Measurements from ENCODE around the gene ZNF599. TPM values are rescaled to one million over a fixed set of nuclear protein-coding genes. Genes with fewer than 3 reads are reported as not detected.

ZNF599 gene
- total RNA-seq, 1 experiment from 2014 or later: 4.9 TPM

DNA sequence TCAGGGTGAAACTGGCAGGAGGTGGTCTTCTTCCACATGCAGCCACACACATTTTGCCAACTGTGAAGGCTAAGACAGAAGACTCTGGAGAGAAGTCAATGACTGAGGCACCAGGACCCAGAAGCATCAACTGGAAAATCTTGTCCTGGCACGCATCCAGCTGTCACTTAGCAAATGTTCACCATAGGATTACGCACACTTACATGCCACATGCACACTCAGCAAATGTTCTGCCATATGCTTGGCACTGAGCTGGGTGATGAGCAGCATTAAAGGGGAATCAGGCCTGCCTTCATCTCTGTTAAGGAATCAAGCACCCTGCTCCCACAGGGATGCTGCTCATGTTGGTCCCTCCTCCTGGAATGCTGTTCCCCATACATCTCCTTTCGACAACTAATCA is 5.1 kb downstream of the ZNF599 start:
- H3K4me3 ChIP-seq: no peak overlapping the region
- no peaks in the 10 kb centered on the region for H3K27me3 ChIP-seq
- H3K36me3 ChIP-seq: peaks cover 49% of the 10 kb centered on the region
- DNase-seq: no peak
- peaks cover 14% of the 10 kb centered on the region; the same call in 1 of the 2 replicates for H3K9me3 ChIP-seq

DNA sequence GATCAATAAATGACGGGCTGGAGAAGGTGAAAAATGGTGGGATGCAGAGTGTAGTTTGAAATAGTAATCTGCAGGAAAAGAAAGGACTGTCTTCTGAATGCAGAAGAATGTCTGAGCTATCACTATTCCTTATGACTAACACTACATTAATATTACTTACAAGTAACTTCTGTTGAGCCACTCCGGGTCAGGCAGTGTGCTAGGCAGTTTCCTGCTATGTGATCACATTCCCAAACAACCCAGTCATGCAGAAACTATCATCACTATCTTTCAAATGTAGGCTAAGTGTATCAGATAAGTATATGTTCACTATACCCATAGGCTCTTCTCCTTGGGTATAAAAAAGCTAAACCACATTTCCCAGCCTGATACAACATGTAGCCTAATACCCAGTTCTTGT is 6.6 kb downstream of the ZNF599 start:
- H3K27me3 ChIP-seq: no peaks in the 10 kb centered on the region
- peaks cover 45% of the 10 kb centered on the region for H3K36me3 ChIP-seq
- H3K9me3 ChIP-seq: peaks cover 23% of the 10 kb centered on the region
- H3K4me3 ChIP-seq: no peak overlapping the region
- DNase-seq: no peak

DNA sequence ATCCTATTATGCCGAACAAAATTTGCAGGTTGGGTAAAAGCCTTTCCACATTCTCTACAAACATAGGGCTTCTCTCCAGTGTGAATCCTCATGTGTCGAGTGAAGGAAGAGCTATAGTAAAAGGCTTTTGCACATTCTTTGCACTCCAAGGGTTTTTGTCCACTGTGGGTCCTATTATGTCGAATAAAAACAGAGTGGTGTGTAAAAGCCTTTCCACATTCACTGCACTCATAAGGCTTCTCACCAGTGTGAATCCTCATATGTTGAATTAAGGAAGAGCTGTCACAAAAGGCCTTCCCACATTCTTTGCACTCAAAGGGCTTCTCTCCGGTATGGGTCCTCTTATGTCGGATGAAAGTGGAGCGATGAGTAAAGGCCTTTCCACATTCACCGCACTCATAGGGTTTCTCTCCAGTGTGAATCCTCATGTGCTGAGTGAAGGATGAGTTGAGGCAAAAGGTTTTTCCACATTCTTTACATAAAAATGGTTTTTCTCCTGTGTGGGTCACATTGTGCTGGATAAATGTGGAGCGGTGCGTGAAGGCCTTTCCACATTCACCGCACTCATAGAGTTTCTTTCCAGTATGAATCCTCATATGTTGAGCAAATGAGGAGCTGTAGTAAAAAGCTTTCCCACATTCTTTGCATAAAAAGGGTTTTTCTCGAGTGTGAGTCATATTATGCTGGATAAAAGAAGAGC is 13.6 kb downstream of the ZNF599 start:
- H3K36me3 ChIP-seq: peaks cover 23% of the 10 kb centered on the region
- H3K27me3 ChIP-seq: no peaks in the 10 kb centered on the region
- peaks cover 72% of the 10 kb centered on the region for H3K9me3 ChIP-seq
- no peak overlapping the region for H3K4me3 ChIP-seq
- DNase-seq: no peak

DNA sequence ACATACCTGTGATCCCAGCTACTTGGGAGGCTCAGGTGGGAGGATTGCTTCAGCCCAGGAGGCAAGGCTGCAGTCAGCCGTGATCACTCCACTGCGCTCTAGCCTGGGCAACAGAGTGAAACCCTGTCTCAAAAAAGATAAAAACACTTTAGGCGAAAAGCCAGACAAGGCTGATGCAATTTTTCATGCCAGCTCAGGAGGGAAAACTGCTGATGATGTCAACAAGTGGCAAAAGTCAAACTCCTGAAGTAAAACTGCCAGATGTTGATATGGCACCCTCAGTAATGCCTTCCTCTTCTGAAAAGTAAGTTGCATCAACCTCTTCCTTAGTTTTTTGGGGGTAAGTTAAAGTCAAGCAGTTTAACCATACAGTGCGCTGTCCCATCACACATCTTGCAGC is 15.6 kb downstream of the ZNF599 start:
- H3K9me3 ChIP-seq: peaks cover 71% of the 10 kb centered on the region
- no peak for DNase-seq
- H3K4me3 ChIP-seq: no peak overlapping the region
- peaks cover 14% of the 10 kb centered on the region for H3K36me3 ChIP-seq
- H3K27me3 ChIP-seq: no peaks in the 10 kb centered on the region

DNA sequence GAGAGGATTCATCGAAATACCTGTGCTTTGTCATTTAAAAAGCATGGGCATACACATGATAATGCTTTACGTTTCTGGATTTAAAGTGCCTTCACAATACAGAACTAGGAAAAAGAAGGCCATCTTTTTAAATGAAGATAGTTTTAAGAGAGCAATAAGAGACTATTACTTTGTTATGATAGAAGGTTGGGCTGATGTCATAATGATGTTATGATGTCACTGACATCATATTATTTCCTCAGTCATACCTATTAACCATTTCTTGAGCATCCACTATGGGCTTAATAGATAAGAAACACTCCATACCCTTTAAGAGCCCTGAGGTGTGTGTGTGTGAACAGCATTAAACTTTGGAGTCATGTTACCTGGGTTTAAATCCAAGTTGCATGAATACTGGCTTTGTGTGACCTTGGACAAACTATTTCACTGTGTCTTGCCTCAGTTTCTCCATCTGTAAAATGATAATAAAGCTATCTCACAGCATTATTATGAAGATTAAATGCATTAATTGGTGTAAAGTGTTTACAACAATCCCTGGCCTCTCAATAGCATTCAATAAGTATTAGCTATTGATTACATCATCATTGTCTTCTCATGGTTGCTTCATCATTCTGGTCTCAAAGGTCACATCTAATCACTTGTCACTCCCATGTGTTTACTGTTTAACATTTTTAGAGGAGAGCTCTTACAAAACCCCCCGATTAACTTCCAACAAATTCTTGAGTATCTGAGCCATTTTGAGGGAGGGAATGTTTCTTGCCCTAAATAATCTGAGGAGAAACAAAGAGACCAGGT is 27.9 kb downstream of the ZNF599 start:
- H3K36me3 ChIP-seq: peaks cover 15% of the 10 kb centered on the region
- H3K9me3 ChIP-seq: peaks cover 13% of the 10 kb centered on the region
- no peaks in the 10 kb centered on the region for H3K27me3 ChIP-seq
- no peak for DNase-seq
- H3K4me3 ChIP-seq: no peak overlapping the region

DNA sequence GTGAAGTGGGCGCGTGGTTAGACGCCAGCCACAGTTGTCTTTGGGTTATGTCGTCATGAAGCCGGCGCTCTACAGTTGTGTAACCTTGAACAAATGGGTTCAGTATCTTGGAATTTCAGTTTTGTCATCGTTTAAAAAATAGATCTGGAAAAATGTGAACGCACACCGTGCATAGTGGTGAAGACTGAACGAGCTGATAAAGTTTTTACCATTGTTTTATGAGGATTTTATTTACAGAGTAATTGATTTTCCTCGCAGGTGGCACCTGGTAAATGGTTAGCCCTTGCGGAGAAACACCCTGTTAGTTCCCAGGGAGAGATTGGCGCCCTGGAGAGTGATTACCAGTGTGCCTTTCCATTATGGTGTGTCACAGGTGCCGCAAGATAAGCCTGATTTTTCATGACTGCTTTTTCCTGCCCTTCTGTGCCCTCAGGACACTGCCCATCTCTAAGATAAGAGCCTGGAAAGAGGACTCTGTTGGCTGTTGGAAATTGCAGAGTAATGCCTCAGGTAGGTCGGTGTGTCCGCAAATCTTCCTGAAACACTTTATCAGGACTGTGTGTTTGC is 38.4 kb downstream of the ZNF599 start:
- Histone ChIP-seq H3K4me3 (peak overlapping the region; percentile 85), H3K27me3 (no peaks in the 10 kb centered on the region)
- no peak for DNase-seq

DNA sequence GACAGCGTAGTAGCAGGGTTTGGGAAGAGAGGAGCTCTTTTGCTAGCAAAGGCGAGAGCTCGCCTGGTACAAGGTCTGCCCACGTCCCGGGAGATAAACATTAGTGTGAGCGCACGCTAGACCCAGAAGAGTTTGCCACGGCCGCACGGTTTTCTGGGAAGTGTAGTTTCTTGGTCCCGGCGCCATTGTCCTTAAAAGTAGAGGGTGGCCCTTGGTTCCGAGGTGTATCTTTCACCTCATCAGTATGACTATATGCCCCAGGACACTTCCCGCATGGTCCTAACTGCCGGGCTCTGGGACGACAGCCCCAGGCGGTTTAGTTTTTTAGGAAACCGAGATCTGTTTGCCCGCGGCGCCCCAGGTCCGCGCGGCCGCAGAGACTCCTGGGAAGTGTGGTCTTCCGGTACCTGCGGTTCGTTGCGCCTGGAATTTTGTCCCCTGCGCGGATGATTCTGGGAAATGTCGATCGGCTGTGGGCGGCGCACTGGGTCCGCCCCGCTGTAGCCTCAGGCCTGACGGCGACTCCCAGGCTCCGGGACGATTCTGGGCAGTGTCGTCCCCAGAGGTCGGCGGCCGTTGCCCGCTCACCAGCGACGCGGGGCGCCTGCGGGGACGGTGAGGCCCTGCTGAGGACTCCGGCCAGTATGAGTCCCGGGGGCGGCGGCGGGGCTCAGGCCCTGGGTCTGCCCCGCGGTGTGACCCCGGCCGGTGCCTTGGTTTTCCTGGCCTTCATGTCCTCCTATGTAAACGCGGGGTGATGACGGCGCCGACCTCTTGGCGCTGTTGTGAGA is 39.1 kb downstream of the ZNF599 start, which contains the start of gene ZNF181:
ZNF181 (plus strand) TSS at position 498 of the 791 bp plus-strand sequence. CDS start 795 bp downstream, outside the sequence.
- Histone ChIP-seq H3K4me3 (peak within 1 kb of the TSS; percentile 85), H3K9me3 (peaks cover 3% of the 10 kb centered on the region), H3K27me3 (no peaks in the 10 kb centered on the region), H3K36me3 (peaks cover 35% of the 10 kb centered on the region)
- DNase-seq: peak; percentile 89

More for the DNA sequence above, 38.4 kb downstream of the ZNF599 start:
- Histone ChIP-seq H3K36me3 (peaks cover 42% of the 10 kb centered on the region), H3K9me3 (peaks cover 3% of the 10 kb centered on the region)

DNA sequence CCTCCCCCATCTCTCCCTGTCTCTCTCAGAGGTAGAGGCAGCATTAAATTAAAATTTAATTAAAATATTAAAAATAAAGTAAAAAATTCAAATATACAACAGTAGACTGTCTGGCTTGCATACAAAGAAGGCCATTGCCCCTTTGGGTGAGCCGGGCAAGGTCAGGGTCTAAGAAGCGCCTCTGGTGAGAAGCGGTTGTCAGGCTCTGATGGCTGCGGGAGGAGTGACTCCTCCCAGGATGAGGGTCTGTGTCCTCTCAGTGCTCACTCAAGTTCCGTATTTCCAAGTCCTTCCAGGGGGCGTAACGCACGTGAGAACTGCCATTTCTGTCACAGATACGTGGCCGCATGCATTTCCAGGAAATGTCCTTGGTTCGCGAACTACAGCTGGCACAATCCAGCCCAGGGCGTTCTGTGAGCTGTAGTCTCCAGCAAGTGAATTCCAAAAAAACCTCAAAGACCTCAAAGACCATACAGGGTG is 39.7 kb downstream of the ZNF599 start:
- Histone ChIP-seq H3K9me3 (peaks cover 3% of the 10 kb centered on the region), H3K36me3 (peaks cover 30% of the 10 kb centered on the region), H3K27me3 (0 out of 2 replicates have a peak, but pooled peaks cover 4% of the 10 kb centered on the region), H3K4me3 (peak overlapping the region; percentile 85)
- no peak for DNase-seq

DNA sequence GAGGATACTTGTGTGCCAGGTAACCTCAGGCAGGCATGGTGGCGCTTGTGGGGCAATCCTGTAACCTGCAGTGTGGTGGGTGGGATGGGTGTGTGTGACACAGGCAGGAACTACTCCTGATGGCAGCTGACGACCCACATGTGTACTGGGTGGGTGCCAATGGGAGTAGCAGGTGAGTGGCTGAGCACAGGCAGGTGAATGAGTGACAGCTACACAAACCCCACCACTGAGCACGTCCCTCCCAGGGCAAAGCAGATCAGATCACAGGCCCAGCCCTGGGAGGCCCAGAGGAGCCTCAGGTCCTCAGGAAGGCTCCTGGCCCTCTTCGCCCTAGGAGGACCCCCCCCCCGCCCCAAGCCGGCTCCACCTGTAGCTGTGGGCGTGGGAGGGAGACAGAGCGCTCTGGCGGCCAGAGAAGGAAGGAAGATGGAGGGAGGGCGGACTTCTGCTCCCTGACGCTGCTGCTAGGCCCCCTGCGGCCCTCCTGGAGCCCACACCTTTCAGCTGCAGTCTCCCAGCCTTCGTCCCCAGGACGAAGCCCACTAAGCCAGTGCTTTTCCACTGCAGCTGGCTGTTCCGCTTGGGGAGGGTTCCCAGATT is 40.3 kb downstream of the ZNF599 start:
- DNase-seq: no peak

DNA sequence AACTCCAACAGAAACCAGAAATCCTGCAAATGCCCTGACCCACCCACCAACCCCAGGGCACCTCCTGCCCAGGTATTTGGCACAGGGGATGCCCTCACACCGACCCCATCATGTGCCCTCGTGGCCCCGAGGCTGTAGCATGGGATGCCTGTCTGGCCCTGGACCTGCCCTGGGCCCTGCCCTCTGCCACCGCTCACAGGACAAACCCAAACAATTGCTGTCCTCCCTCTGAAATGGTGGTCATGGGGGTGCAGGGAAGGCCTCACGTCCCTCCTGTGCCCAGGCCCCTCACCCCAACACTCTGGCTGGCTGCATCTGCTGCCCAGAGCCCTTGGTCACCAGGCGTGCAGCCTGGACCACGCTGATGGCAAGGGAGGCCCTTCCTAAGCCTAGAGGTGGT is 41.1 kb downstream of the ZNF599 start:
- Histone ChIP-seq H3K27me3 (peaks cover 4% of the 10 kb centered on the region; the same call in 1 of the 2 replicates), H3K36me3 (peaks cover 18% of the 10 kb centered on the region), H3K4me3 (no peak overlapping the region), H3K9me3 (peaks cover 3% of the 10 kb centered on the region)
- DNase-seq: no peak

More for the DNA sequence above, 40.3 kb downstream of the ZNF599 start:
- H3K27me3 ChIP-seq: 0 out of 2 replicates have a peak, but pooled peaks cover 4% of the 10 kb centered on the region
- peak overlapping the region; percentile 85 for H3K4me3 ChIP-seq
- peaks cover 3% of the 10 kb centered on the region for H3K9me3 ChIP-seq
- H3K36me3 ChIP-seq: peaks cover 25% of the 10 kb centered on the region

DNA sequence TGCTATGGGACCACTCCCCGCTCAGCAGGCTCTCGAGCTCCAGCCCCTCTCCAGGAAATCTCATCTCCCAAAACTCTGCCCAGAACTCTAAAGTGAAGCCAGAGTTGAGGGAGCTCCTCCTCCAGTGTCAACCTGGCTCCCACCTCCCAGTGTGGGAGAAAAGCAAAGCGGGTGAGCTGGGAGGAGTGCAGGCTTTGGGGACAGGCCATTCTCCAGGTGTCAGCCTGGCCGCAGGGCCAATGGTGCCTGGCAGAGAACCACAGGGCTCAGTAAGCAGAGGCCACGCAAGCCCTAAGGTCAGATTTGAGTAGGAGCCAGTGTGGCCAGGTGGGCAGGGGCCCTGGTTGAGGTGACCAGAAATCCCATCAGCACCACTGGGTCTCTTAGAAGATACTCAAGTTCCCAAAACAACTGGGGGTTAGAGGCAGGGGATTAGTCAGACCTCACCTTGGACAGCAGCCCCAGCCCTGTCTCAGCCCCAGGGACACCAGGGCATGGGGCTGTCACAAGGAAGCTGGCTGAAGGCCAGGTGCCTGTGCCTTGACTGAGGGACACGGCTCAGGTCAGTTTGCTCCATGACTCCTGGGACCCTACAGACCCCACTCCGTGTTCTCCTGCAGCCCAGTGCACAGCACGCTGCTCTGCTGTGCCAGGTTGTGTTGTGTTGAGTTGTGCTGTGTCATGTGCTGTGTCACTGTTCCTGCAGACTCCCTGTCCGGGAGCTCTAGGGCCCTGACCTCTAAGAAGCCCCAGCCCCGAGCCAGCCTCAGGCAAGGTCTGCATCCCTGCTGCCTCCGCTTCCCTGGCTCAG is 41.8 kb downstream of the ZNF599 start:
- peaks cover 4% of the 10 kb centered on the region; the same call in 1 of the 2 replicates for H3K27me3 ChIP-seq
- no peak for DNase-seq
- H3K4me3 ChIP-seq: no peak overlapping the region
- no peaks in the 10 kb centered on the region; the same call in 1 of the 2 replicates for H3K9me3 ChIP-seq
- H3K36me3 ChIP-seq: peaks cover 12% of the 10 kb centered on the region

DNA sequence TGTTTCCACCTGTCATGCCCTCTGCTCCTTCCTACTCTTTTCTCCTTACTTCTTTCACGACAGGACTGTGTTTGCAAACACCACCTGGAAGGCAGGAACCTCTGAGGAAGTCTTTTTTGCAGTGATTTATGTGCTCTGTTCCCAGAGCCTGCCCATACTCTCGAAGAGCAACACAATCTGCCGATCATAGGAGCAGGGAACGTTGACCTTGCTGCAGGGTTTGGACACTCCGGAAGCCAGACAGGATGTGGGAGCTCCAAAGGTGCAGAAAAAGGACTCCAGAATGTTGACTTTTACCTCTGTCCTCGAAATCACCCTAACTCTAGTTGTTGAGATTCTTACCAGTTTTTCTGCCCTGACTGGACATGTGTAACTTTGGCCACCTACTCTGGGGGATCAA is 47.6 kb downstream of the ZNF599 start:
- Histone ChIP-seq H3K36me3 (no peaks in the 10 kb centered on the region), H3K4me3 (no peak overlapping the region), H3K27me3 (peaks cover 4% of the 10 kb centered on the region), H3K9me3 (no peaks in the 10 kb centered on the region)
- no peak for DNase-seq

DNA sequence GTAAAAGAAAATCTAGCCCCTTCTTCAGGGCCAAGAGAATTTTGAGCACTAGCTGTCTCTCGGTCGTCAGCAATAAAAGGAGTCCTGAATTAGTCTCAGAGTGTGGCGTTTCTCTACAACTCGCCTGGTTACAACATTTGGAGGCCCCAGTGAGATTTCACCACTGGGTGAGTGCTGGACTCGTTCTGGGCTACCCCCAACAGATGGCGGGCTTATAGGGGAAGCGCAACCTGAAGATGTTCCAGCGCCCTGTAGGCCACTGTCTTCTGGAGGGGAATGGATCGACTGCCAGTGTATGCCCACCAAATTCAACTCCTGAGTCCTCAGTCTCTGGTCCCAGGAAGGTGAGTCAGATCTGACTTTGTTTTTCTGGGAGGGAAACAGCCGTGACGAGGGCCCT is 50.7 kb downstream of the ZNF599 start:
- no peak for DNase-seq
- no peaks in the 10 kb centered on the region; the same call in none of the 2 replicates for H3K27me3 ChIP-seq
- H3K9me3 ChIP-seq: no peaks in the 10 kb centered on the region; the same call in 1 of the 2 replicates
- no peak overlapping the region for H3K4me3 ChIP-seq
- no peaks in the 10 kb centered on the region for H3K36me3 ChIP-seq

DNA sequence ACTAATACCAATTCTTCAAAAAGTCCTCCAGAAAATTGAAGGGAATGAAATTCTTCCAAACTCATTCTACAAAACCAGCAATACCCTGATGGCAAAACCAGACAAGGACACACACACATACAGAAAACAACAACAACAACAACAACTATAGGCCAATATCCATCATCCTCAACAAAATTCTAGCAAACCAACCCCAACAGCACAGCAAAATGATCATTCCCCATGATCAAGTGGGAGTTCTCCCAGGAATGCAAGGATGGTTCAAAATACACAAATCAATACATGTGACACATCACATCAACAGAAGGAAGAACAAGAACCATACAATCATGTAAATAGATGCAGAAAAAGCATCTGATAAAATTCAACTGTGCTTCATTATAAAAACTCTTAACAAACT is 57.7 kb downstream of the ZNF599 start:
- Histone ChIP-seq H3K27me3 (no peaks in the 10 kb centered on the region), H3K9me3 (peaks cover 11% of the 10 kb centered on the region), H3K36me3 (no peaks in the 10 kb centered on the region), H3K4me3 (no peak overlapping the region)
- DNase-seq: no peak

DNA sequence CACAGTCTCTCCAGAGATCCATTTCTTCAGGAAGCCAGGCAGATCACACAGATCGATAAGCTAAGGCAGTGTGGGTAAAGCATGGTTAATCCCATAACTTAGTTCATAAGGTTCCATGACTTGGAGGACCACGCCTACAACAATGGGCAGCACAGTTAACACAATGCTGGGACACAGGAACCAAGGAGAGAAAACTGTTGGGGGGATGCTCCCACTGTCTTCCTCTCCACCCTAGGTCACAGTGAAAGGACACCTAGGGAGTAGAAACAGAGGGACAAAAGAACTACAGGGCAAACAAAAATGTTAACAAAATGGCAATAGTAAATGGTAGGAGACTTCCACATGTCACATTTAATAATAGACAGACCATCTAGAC is 59.8 kb downstream of the ZNF599 start:
- DNase-seq: no peak
- peaks cover 11% of the 10 kb centered on the region for H3K9me3 ChIP-seq
- no peak overlapping the region for H3K4me3 ChIP-seq
- H3K27me3 ChIP-seq: no peaks in the 10 kb centered on the region
- H3K36me3 ChIP-seq: no peaks in the 10 kb centered on the region
